HFFc6 (cell line): Measurements from ENCODE around the gene MRPL21. TPM values are rescaled to one million over a fixed set of nuclear protein-coding genes. Genes with fewer than 3 reads are reported as not detected.

Experiments used
- DNase-seq: peaks from one replicate; pipeline ENCODE4 v3.0.0-alpha.2; 2018
- H3K27ac Mint-ChIP-seq: 2 replicates; pipeline ENCODE4 v1.8.0; 2020; ENCODE audit warnings: mild to moderate bottlenecking, mixed read lengths
- H3K27me3 Mint-ChIP-seq: 2 replicates; pipeline ENCODE4 v1.8.0; 2021; ENCODE audit warnings: mild to moderate bottlenecking, moderate library complexity, mixed read lengths; ENCODE audit not compliant: insufficient read depth
- H3K36me3 Mint-ChIP-seq: 2 replicates; pipeline ENCODE4 v1.8.0; 2021; ENCODE audit warnings: low read depth, mixed read lengths
- H3K4me1 Mint-ChIP-seq: 2 replicates; pipeline ENCODE4 v1.8.0; 2020; ENCODE audit warnings: low read depth, mixed read lengths
- H3K4me3 Mint-ChIP-seq: 2 replicates; pipeline ENCODE4 v1.8.0; 2020; ENCODE audit warnings: mild to moderate bottlenecking, moderate library complexity, mixed read lengths
- H3K9me3 Mint-ChIP-seq: 2 replicates; pipeline ENCODE4 v1.8.0; 2020; ENCODE audit warnings: mild to moderate bottlenecking, mixed read lengths
- CTCF ChIP-seq: fragments of 200-600 bp; sonication (generic); IDR thresholded peaks from 2 replicates; pipeline ENCODE4 v1.5.0; 2021; ENCODE audit warnings: antibody characterized with exemption, mild to moderate bottlenecking
- total RNA-seq, 6 experiments: library from RNA; stranded (reverse); fragmentation: NEBNext Ultra II Directional; extraction: Animal tissue kit (Norgen Biotek cat#: 25700); gene quantifications; 2 replicates in 1 of 6; 3 replicates in 5 of 6; pipeline ENCODE4 v1.2.3, GENCODE V29; 2021

The MRPL21 gene
- total RNA-seq, 6 experiments from 2014 or later, result 60.8 to 69.9 (median 63.9) TPM

GRCh38 chr11:68936676-68937620, 33.3 kb upstream of the MRPL21 start:
- Mint-ChIP-seq H3K36me3 (peaks cover 3% of the 10 kb centered on the region), H3K27me3 (no peaks in the 10 kb centered on the region)

GRCh38 chr11:68936358-68936636, 32.7 kb upstream of the MRPL21 start:
- no peak for DNase-seq
- Mint-ChIP-seq H3K27ac (no peak overlapping the region), H3K4me1 (no peaks in the 10 kb centered on the region), H3K9me3 (no peaks in the 10 kb centered on the region), H3K36me3 (peaks cover 7% of the 10 kb centered on the region), H3K4me3 (no peak overlapping the region), H3K27me3 (no peaks in the 10 kb centered on the region)
- TF ChIP-seq CTCF, result no peak

More at GRCh38 chr11:68936676-68937620, 33.3 kb upstream of the MRPL21 start:
- H3K9me3 Mint-ChIP-seq, result no peaks in the 10 kb centered on the region
- no peak for TF ChIP-seq CTCF
- no peak overlapping the region for H3K27ac Mint-ChIP-seq
- H3K4me1 Mint-ChIP-seq, result no peaks in the 10 kb centered on the region
- DNase-seq, result no peak
- H3K4me3 Mint-ChIP-seq, result no peak overlapping the region

- Mint-ChIP-seq H3K27me3 (no peaks in the 10 kb centered on the region), H3K4me1 (no peaks in the 10 kb centered on the region), H3K27ac (no peak overlapping the region), H3K9me3 (no peaks in the 10 kb centered on the region), H3K36me3 (peaks cover 7% of the 10 kb centered on the region), H3K4me3 (no peak overlapping the region)
- DNase-seq, result no peak
- TF ChIP-seq CTCF, result no peak
These were observed 32.1 kb upstream of the MRPL21 start for GRCh38 chr11:68935516-68936357.

- Mint-ChIP-seq H3K27me3 (no peaks in the 10 kb centered on the region), H3K9me3 (no peaks in the 10 kb centered on the region), H3K4me1 (no peaks in the 10 kb centered on the region), H3K27ac (no peak overlapping the region), H3K4me3 (no peak overlapping the region), H3K36me3 (peaks cover 14% of the 10 kb centered on the region)
- DNase-seq, result no peak
- TF ChIP-seq CTCF, result no peak
These were observed 31.4 kb upstream of the MRPL21 start for GRCh38 chr11:68935066-68935465.

- Mint-ChIP-seq H3K27ac (no peak overlapping the region), H3K9me3 (no peaks in the 10 kb centered on the region), H3K36me3 (peaks cover 15% of the 10 kb centered on the region), H3K4me1 (no peaks in the 10 kb centered on the region), H3K4me3 (no peak overlapping the region), H3K27me3 (no peaks in the 10 kb centered on the region)
- no peak for TF ChIP-seq CTCF
- no peak for DNase-seq
These were observed 31.0 kb upstream of the MRPL21 start for GRCh38 chr11:68934666-68935065.
